Progenitor cell of endocrine pancreas (in vitro differentiated cells): ENCODE data around the gene ASGR1. TPM values are rescaled to one million over a fixed set of nuclear protein-coding genes. Genes with fewer than 3 reads are reported as not detected.
A peak's percentile ranks its signal among the peaks of the same experiment; 100 is the strongest.
"Not testable (repeated sequence)": the region's sequence is repeated elsewhere in the genome, so short reads cannot be mapped to it uniquely, and the experiment has no call there.

ENCODE experiments used
- DNase-seq: peaks from one replicate; pipeline ENCODE4 v3.0.0; 2021; ENCODE audit warnings: low spot score; ENCODE audit not compliant: unreplicated experiment
- H3K27ac Mint-ChIP-seq: 2 replicates; pipeline ENCODE4 v1.8.0; 2021; ENCODE audit warnings: mild to moderate bottlenecking, moderate library complexity, mixed read lengths
- H3K27me3 Mint-ChIP-seq: 2 replicates; pipeline ENCODE4 v1.8.0; 2021; ENCODE audit warnings: mixed read lengths
- H3K36me3 Mint-ChIP-seq: 2 replicates; pipeline ENCODE4 v1.8.0; 2022; ENCODE audit warnings: mixed read lengths; ENCODE audit not compliant: insufficient read depth
- H3K4me1 Mint-ChIP-seq: 2 replicates; pipeline ENCODE4 v1.8.0; 2021; ENCODE audit warnings: low read depth, mixed read lengths
- H3K4me3 Mint-ChIP-seq: 2 replicates; pipeline ENCODE4 v1.8.0; 2021; ENCODE audit warnings: low read depth, mild to moderate bottlenecking, moderate library complexity, mixed read lengths
- H3K9me3 Mint-ChIP-seq: 2 replicates; pipeline ENCODE4 v1.8.0; 2021; ENCODE audit warnings: low read depth, mixed read lengths
- CTCF ChIP-seq: fragments of 200-600 bp; sonication (generic); IDR thresholded peaks from one replicate; pipeline ENCODE4 v1.5.0; 2021; ENCODE audit warnings: antibody characterized with exemption, mild to moderate bottlenecking; ENCODE audit not compliant: unreplicated experiment
- total RNA-seq: library from RNA; stranded (reverse); gene quantifications from 2 replicates; pipeline ENCODE4 v1.2.1, GENCODE V29; 2021

Gene ASGR1
- total RNA-seq, 1 donor from 2014 or later: 10.6 TPM

GRCh38 chr17:7131423-7131791 is 47.8 kb downstream of the ASGR1 start:
- Mint-ChIP-seq H3K4me3 (no peak overlapping the region), H3K27me3 (peaks cover 2% of the 10 kb centered on the region), H3K4me1 (peaks cover 22% of the 10 kb centered on the region), H3K36me3 (no peaks in the 10 kb centered on the region), H3K9me3 (no peaks in the 10 kb centered on the region), H3K27ac (peak overlapping the region; percentile 49)
- no peak for TF ChIP-seq CTCF
- no peak for DNase-seq

GRCh38 chr17:7130621-7131422 is 48.3 kb downstream of the ASGR1 start:
- peak overlapping the region; percentile 49 for H3K27ac Mint-ChIP-seq
- peaks cover 2% of the 10 kb centered on the region for H3K27me3 Mint-ChIP-seq

GRCh38 chr17:7129311-7129710 is 49.9 kb downstream of the ASGR1 start:
- H3K27me3 Mint-ChIP-seq: peaks cover 2% of the 10 kb centered on the region
- peaks cover 21% of the 10 kb centered on the region for H3K4me1 Mint-ChIP-seq
- H3K4me3 Mint-ChIP-seq: no peak overlapping the region
- H3K27ac Mint-ChIP-seq: no peak overlapping the region
- no peak for DNase-seq
- H3K9me3 Mint-ChIP-seq: no peaks in the 10 kb centered on the region
- H3K36me3 Mint-ChIP-seq: no peaks in the 10 kb centered on the region
- no peak for TF ChIP-seq CTCF

More at GRCh38 chr17:7130621-7131422, 48.3 kb downstream of the ASGR1 start:
- Mint-ChIP-seq H3K36me3 (no peaks in the 10 kb centered on the region), H3K4me3 (no peak overlapping the region), H3K4me1 (peaks cover 21% of the 10 kb centered on the region), H3K9me3 (no peaks in the 10 kb centered on the region)
- TF ChIP-seq CTCF: no peak
- DNase-seq: no peak

- no peak for DNase-seq
- Mint-ChIP-seq H3K27ac (no peak overlapping the region), H3K9me3 (no peaks in the 10 kb centered on the region), H3K36me3 (no peaks in the 10 kb centered on the region), H3K4me1 (peaks cover 21% of the 10 kb centered on the region), H3K4me3 (no peak overlapping the region), H3K27me3 (peaks cover 4% of the 10 kb centered on the region)
- no peak for TF ChIP-seq CTCF
These were observed 51.0 kb downstream of the ASGR1 start for GRCh38 chr17:7128160-7128559.

GRCh38 chr17:7127501-7127900 is 51.7 kb downstream of the ASGR1 start:
- not testable (repeated sequence) for H3K9me3 Mint-ChIP-seq, H3K4me3 Mint-ChIP-seq, DNase-seq, H3K36me3 Mint-ChIP-seq, H3K27ac Mint-ChIP-seq, H3K27me3 Mint-ChIP-seq
- H3K4me1 Mint-ChIP-seq: peaks cover 16% of the 10 kb centered on the region

GRCh38 chr17:7126386-7126785 is 52.8 kb downstream of the ASGR1 start:
- not testable (repeated sequence) for H3K27me3 Mint-ChIP-seq, H3K9me3 Mint-ChIP-seq, DNase-seq, H3K36me3 Mint-ChIP-seq, H3K4me3 Mint-ChIP-seq, H3K27ac Mint-ChIP-seq
- peaks cover 12% of the 10 kb centered on the region for H3K4me1 Mint-ChIP-seq
